ENCODE data around the gene AAMP. TPM values are rescaled to one million over a fixed set of nuclear protein-coding genes. Genes with fewer than 3 reads are reported as not detected.

AAMP gene
- total RNA-seq, 4 donors from 2014 or later: 87.1 to 134 (median 96.0) TPM

DNA sequence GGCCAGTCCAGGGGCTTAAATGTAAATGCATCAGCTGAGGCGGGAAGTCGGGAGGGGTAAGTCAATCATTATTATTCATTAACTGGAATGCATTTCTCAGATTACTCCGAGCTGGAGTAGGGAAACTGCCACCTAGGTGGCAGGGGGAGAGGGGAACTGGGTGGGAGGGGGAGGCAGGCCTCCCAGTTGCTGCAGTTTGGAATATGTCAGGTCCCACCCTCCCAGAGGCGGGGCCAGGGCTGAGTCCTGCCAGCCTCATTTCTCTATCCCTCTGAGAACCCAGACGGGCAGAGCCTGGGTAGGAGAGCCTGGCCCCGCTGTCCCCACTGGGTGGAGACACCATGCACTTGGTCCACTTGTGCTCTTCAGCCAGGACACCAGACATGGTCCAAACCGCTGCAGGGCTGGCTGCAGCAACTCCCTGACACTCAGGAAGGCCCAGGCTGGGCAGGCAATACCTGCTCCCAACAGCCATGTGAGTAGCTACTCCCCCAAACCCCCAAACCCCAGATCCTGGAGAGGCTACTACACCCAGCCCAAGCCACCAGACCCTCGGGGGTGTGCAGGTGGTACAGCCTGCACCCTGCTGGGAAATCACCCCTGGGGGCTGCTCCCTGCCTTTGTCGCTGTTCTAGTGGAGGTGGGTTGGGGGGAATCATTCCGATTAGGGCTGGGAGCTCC is 9.1 kb downstream of the AAMP start, which contains the start of gene GPBAR1:
GPBAR1 (plus strand) TSS at position 274 of the 681 bp plus-strand sequence. CDS start 1,710 bp downstream, outside the sequence.
- H3K9me3 ChIP-seq: no peaks in the 10 kb centered on the region
- no peak within 1 kb of the TSS for H3K4me3 ChIP-seq
- DNase-seq (peak in 1 of 2 donors; percentile 33), ATAC-seq (no peak)
- TF ChIP-seq POLR2A (IDR thresholded peaks at IDR 0.05): no peak
- TF ChIP-seq, protein P1, sequence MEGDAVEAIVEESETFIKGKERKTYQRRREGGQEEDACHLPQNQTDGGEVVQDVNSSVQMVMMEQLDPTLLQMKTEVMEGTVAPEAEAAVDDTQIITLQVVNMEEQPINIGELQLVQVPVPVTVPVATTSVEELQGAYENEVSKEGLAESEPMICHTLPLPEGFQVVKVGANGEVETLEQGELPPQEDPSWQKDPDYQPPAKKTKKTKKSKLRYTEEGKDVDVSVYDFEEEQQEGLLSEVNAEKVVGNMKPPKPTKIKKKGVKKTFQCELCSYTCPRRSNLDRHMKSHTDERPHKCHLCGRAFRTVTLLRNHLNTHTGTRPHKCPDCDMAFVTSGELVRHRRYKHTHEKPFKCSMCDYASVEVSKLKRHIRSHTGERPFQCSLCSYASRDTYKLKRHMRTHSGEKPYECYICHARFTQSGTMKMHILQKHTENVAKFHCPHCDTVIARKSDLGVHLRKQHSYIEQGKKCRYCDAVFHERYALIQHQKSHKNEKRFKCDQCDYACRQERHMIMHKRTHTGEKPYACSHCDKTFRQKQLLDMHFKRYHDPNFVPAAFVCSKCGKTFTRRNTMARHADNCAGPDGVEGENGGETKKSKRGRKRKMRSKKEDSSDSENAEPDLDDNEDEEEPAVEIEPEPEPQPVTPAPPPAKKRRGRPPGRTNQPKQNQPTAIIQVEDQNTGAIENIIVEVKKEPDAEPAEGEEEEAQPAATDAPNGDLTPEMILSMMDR (IDR thresholded peaks at IDR 0.05 in 4 of 5, conservative IDR thresholded peaks at IDR 0.05 in 1 of 5): no peak
- no peaks in the 10 kb centered on the region for H3K27me3 ChIP-seq
- in situ Hi-C loops (cut with MboI; ENCODE audit: low sequenced_read_pairs in 4 of 4) (loop anchor here in 1 of 4 donors (10.0 kb wide), 1 partner anchor 76 kb away; no protein-coding TSS in a partner anchor), intact Hi-C loops (cut with DNase I; ENCODE audit: low total_unique reads) (no loop called here)
- H3K4me1 ChIP-seq: peaks cover 24 to 25% of the 10 kb centered on the region in 2 donors
- H3K27ac ChIP-seq: peak within 1 kb of the TSS; percentile 75 to 83 (median 78)
- peaks cover 0 to 36% of the 10 kb centered on the region in 2 donors for H3K36me3 ChIP-seq

DNA sequence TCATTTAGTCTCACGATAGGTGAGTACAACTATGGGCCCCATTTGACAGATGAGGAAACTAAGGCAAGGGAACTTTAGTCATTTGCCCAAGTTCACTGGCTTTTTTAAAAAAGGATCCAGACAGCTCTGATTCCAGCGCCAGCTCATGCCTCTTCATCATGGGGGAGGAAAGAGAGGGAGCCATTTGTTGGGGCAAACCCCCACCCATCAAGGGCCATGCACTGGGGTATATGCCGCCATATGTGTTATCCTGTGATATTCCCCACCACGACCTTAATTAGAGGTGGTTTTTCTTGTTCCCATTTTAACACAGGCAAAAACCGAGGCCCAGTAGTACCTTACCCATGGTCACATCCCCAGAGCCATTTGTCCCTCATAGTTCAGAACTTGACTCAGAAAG is 9.8 kb downstream of the AAMP start:
- Histone ChIP-seq H3K4me1 (peaks cover 24 to 25% of the 10 kb centered on the region in 2 donors), H3K9me3 (no peaks in the 10 kb centered on the region)
- TF ChIP-seq, protein P1 (IDR thresholded peaks at IDR 0.05 in 4 of 5, conservative IDR thresholded peaks at IDR 0.05 in 1 of 5): no peak
- TF ChIP-seq POLR2A (IDR thresholded peaks at IDR 0.05): no peak

DNA sequence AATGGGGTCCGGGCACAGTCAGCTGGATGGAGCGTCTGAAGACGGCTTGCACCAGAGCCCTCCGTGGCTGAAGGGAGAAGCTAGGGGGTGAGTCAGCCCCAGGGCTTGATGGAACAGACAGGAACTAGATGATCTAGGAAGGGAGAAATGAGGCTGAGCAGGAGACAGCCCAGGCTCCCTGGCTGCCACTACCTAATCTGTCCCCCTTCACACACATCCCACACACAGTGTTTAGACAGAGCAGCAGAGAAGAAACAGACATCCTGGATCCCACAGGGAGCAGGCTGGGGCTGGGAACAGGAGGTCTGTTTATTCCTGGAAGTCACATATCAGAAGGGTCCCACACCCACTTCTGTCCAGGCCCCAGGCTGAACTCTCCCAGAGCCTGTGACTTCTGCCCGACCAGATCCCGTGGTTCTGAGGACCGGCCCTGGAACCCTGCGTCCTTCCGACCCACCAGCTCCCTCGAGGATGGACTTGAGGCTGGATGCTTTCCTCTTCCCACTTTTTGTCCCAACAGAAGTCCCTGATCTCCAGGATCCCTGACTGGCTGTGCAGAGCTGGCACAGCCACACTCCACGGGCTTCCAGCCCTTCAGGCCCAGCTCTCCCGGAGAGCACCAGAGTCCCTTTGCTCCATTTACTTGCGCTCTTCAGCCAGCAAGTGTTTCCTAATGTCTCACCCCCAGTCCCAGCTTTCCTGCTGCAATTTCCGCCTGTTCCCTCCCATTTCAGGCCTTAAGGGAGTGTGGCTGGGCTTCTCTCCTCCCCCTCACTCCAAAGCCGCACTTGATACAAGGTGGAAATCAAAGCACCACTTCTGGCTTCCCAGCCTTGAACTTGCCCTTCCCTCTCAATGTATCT is 10.6 kb downstream of the AAMP start:
- TF ChIP-seq, protein P1 (IDR thresholded peaks at IDR 0.05 in 4 of 5, conservative IDR thresholded peaks at IDR 0.05 in 1 of 5): no peak
- peak in 1 of 2 donors; percentile 44 for TF ChIP-seq POLR2A (IDR thresholded peaks at IDR 0.05)
- Histone ChIP-seq H3K27ac (peak overlapping the region; percentile 75 to 83 (median 78)), H3K36me3 (peaks cover 0 to 36% of the 10 kb centered on the region in 2 donors), H3K4me1 (peaks cover 24 to 25% of the 10 kb centered on the region in 2 donors), H3K27me3 (no peaks in the 10 kb centered on the region), H3K4me3 (peak overlapping the region in 1 of 4 donors; percentile 10), H3K9me3 (no peaks in the 10 kb centered on the region)
- in situ Hi-C loops (cut with MboI; ENCODE audit: low sequenced_read_pairs in 4 of 4): loop anchor here in 2 of 4 donors (10.0 kb wide), 1 partner anchor 75 kb away; no protein-coding TSS in a partner anchor
- intact Hi-C loops (cut with DNase I; ENCODE audit: low total_unique reads): loop anchor here (5.0 kb wide), 1 partner anchor 42 kb away; the partner anchor contains the start of gene ARPC2
- DNase-seq (peak in 1 of 2 donors; percentile 55), ATAC-seq (peak; percentile 55 to 58)

More for the DNA sequence above, 9.8 kb downstream of the AAMP start:
- in situ Hi-C loops (cut with MboI; ENCODE audit: low sequenced_read_pairs in 4 of 4): loop anchor here in 1 of 4 donors (10.0 kb wide), 1 partner anchor 75 kb away; no protein-coding TSS in a partner anchor
- ATAC-seq (no peak), DNase-seq (no peak)
- intact Hi-C loops (cut with DNase I; ENCODE audit: low total_unique reads): no loop called here
- Histone ChIP-seq H3K36me3 (peaks cover 0 to 36% of the 10 kb centered on the region in 2 donors), H3K27me3 (no peaks in the 10 kb centered on the region), H3K27ac (peak overlapping the region; percentile 75 to 83 (median 78)), H3K4me3 (no peak overlapping the region)

DNA sequence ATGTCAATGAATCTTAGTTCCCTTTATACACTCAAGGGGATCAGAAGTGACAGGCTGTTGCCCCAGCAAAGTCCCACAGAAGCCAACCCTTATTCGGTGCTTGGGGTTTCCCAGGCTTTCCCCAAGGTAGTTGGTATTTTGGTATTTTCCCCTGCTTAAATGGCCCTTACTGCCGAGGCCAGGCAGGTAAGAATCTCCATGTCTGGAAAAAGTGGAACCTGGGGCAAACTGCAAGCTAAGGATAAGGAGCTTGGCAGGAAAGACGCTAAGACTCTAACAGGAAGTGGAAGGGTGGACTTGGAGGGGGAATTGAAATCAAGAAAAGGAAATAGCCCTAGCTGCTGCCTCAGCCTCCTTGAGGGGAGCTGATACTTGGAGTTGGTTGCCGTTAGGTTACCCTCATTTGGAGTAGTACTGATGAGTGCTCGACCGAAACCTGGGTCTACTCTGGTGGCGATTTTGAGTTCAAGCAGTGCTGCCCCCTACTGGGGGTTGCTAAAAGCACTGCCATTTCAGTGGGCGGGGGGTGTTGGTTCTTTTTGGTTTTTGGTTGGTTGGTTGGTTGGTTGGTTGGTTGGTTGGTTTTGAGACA is 12.5 kb downstream of the AAMP start:
- Histone ChIP-seq H3K27me3 (no peaks in the 10 kb centered on the region), H3K4me3 (no peak overlapping the region), H3K36me3 (peaks cover 0 to 43% of the 10 kb centered on the region in 2 donors), H3K4me1 (peaks cover 35 to 36% of the 10 kb centered on the region in 2 donors), H3K9me3 (no peaks in the 10 kb centered on the region), H3K27ac (peak overlapping the region in 2 of 4 donors; percentile 9 to 14)
- in situ Hi-C loops (cut with MboI; ENCODE audit: low sequenced_read_pairs in 4 of 4): loop anchor here in 2 of 4 donors (10.0 kb wide), 1 partner anchor 73 kb away; no protein-coding TSS in a partner anchor
- ATAC-seq (peak; percentile 8 to 38), DNase-seq (peak in 1 of 2 donors; percentile 9)
- no peak for TF ChIP-seq POLR2A (IDR thresholded peaks at IDR 0.05)
- TF ChIP-seq, protein P1 (IDR thresholded peaks at IDR 0.05 in 4 of 5, conservative IDR thresholded peaks at IDR 0.05 in 1 of 5): peak; percentile 38 to 66 (median 59)
- intact Hi-C loops (cut with DNase I; ENCODE audit: low total_unique reads): loop anchor here (2.0 to 5.0 kb wide), 2 partner anchors 40 to 71 kb away; partner anchors contain the start of gene ARPC2

Measured in gastrocnemius medialis (tissue), 4 donors.